ENCODE measurements around the gene ALOX15. TPM values are rescaled to one million over a fixed set of nuclear protein-coding genes. Genes with fewer than 3 reads are reported as not detected.
"Not testable (repeated sequence)": the region's sequence is repeated elsewhere in the genome, so short reads cannot be mapped to it uniquely, and the experiment has no call there.

The ALOX15 gene
- total RNA-seq, 2 experiments from 2014 or later = not detected

DNA sequence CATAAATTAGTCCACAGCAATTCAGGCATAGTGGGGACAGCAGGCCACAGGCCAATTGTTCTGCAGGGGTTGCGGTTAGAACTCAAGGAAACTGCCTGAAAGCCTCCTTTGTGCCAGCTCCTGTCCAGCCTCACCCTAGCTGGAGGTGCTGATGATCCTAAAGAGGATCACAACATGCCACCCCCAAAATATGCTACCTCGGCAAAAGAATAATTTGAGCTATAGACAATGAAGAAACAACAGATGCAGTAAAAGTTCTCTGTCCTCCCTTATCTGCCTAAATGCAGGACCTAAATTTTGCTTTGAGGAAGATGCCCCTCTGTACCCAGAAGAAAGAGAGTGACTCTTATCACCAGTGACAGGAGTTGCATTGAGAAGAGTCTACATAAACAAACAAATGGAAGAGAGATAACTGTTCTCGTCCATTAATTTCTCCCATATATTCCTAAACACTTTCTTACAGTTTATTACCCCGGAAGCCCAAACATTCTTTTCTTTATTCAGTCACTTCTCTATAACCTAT lies 14.7 kb downstream of the ALOX15 start:
- ChIA-PET CTCF (interaction anchor here (0.7 to 6.4 kb wide), 6 partner anchors 33 to 206 kb away, joined by 3 to 65 read pairs (median 4); no protein-coding TSS in a partner anchor), POLR2A (no interaction called here)

DNA sequence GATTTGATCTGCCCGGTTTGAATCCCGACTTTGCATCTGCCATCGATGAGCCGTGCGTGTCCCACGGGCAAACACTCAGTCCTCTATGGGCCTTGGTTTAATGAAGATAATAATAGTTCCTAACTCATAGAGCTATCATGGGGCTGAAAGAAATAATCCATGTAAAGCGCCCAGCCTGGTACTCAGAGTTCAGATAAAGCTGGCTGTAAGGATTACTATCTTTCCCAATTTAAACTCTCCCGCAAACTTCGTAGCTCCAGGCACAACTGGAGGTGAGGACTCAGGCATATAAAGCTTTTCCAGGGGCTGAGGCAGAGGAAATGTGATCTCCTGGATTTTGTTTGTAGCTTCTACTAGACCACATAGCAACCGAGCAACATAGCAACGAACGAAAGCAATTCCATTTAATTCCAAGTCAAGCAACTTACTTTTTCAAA lies 16.3 kb downstream of the ALOX15 start:
- ChIA-PET CTCF (interaction anchor here (0.8 to 6.4 kb wide), 7 partner anchors 26 to 205 kb away, joined by 3 to 65 read pairs (median 3); no protein-coding TSS in a partner anchor), POLR2A (no interaction called here)

DNA sequence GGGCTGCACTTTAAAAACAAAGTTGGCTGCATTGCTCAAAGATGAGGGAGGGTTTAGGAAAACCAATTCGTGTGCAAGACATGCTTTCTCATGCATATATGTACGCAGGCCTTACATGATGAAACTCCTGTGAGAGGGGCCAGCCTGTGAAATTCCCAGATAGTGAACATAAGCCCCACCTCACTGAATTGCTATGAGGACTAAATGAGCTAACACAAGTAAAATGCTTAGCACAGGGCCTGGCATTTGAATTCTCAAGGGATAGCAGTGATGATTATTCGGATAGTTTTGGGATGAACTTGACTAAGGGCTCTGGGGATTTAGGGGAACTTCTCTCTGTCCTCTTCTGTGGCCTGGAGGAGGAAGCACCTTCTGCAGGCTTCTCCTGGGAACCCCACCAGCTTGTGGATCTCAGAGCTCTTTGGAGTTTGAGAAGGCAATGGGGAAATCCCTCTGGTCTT lies 17.0 kb downstream of the ALOX15 start:
- CTCF ChIA-PET = interaction anchor here (1.3 to 6.4 kb wide), 4 partner anchors 58 to 204 kb away, joined by 3 to 65 read pairs (median 10); no protein-coding TSS in a partner anchor
- POLR2A ChIA-PET = not testable (repeated sequence)

DNA sequence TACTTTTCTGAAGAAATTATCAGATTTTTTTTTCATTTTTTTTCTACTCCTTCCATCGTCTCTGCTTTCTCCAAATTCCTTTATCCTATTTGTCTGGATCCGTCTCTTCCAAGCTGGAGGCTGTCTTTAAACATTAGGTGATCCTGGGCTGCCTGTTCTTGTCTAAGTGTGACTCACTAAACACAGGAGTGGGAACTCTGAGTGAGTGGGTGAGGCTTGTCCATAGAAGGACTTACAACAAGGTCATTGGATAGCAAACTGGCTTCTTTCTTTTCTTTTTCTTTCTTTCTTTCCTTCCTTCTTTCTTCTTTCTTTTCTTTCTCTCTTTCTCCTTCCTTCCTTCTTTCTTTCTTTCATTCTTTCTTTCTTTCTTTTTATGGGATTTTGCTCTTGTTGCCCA lies 18.2 kb downstream of the ALOX15 start:
- ChIA-PET POLR2A (no interaction called here), CTCF (interaction anchor here (6.4 kb wide), 1 partner anchor 57 kb away, joined by 65 read pairs; no protein-coding TSS in a partner anchor)

DNA sequence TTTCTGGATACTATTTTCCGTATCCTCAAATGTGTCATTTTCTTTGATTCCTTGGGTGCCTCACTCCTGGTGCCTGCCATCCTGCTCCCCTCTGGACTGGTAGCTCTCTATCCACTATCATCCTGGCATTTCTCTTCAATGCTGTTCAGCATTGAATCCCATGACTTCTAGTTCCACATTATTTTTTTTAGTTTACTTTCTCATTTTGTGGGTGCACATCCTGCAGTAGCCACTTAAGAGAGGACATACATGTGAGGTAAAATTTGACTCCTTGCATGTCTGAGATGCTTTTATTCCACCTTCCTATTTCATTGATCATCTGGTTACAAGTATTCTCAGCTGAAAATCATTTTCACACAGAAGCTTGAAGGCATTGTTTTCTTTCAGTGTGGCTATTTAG lies 19.1 kb downstream of the ALOX15 start:
- ChIA-PET POLR2A (no interaction called here), CTCF (interaction anchor here (6.4 kb wide), 1 partner anchor 56 kb away, joined by 65 read pairs; no protein-coding TSS in a partner anchor)

DNA sequence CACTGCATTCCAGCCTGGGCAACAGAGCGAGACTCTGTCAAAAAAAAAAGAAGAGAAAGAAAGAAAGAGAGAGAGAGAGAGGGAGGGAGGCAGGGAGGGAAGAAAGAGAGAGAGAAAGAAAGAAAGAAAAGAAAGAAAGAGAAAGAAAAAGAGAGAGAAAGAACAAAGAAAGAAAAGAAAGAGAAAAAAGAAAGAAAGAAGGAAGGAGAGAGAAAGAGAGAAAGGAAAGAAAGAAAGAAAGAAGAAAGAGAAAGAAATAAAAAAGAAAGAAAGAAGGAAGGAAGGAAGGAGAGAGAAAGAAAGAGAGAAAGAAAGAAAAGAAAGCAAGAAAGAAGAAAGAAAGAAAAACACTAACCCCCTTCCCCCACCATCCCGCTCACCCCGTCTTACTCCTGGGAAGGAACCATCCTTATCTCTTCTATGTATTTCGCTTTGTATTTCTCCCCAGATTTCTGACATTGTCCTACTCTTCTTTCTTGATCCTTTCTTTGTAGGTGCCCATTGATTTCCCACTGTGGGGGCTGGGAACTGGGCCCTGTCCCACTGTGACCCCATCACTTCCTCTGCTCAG lies 20.9 kb downstream of the ALOX15 start:
- CTCF ChIA-PET = interaction anchor here (0.7 to 6.4 kb wide), 2 partner anchors 54 kb away, joined by 3 to 65 read pairs; no protein-coding TSS in a partner anchor
- POLR2A ChIA-PET = no interaction called here

DNA sequence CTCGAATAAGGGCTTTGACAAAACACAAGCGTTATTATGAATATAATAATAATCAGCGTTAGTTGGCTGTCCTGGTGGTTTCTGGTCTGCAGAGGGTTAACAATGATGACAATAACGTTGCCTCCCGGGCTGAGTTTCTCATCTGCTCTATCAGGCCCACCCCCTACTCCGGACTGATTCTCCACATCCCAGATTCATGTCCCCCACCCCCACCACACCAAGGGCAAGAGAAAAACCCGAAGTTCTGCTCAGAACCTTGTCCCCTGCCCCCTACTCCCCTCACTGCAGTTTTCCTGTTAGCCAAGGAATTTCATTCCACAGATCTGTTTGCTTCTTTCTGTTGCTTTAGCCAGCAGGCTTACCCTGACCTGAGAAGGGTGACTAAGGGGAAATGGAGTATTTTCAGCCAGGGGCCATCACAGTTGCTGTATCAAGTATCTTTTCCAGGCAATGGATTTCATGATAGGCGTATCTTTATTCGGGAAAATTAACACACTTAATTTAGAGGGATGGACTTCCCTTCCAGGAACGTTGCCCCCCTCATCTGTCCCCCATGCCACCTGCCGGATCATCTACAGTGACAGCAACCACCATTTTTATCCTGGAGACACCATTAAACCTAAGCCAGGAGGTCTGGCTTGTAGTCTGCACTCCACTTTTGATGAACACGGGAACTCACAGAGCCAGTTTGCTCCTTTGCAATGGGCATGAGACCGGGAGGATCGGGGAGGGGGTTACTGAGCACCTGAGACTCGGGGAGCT lies 23.7 kb downstream of the ALOX15 start:
- ChIA-PET CTCF (no interaction called here), POLR2A (no interaction called here)

DNA sequence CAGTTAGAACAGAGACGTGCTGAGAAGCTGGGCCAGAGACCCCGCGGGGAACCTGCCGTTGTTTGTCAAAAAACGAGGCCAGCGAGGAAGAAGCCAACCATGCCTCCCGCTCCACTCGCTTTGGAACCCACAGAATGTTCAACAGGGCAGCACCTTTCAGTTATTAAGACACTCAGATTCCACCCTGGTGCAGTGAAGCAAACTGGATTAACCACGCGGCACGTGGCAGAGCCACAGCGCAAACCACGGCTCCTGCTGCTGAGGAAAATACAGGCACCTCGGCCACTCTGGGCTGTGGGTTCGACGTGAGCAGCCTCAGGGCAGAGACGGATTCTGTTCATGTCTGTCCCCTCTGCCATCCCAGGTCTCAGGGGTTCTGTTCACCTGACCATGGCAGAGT lies 24.4 kb downstream of the ALOX15 start:
- CTCF ChIA-PET = no interaction called here
- POLR2A ChIA-PET = no interaction called here

DNA sequence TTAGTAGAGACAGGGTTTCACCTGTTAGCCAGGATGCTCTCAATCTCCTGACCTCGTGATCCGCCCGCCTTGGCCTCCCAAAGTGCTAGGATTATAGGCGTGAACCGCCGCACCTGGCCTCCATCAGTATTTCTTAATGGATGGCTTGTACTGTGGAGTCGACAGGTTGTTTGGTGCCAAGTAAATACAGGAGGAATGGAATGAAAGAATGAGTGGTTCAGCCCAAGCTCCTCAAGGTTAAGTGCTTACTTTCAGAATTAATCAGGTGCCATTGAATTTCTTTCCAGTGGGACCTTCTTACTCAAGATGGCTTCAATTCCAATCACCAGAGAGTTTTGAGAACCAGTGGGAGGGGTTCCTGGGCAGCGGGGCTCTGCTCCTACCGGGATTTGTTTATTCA lies 25.0 kb downstream of the ALOX15 start:
- POLR2A ChIA-PET = no interaction called here
- CTCF ChIA-PET = interaction anchor here (1.4 kb wide), 1 partner anchor 208 kb away, joined by 3 read pairs; no protein-coding TSS in a partner anchor

DNA sequence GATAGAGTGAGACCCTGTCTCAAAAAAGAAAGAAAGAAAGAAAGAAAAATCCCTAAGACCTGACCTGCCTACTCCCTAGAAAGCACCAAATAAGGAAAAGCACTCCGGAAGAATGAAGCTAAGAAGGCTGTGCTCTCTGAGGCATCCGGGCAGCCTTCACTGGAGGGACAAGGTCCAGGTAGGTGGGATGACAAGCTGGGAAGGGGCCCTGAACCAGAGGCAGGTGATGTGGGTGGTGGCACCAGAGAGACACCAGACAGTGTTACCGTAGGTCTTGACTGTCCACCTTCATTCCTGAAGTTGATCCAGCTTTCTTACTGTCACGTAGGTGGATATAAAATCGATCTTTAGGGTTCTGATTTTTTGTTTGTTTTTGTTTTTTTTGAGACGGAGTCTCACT lies 30.8 kb downstream of the ALOX15 start:
- ChIA-PET CTCF (interaction anchor here (1.1 kb wide), 1 partner anchor 46 kb away, joined by 3 read pairs; no protein-coding TSS in a partner anchor), POLR2A (interaction anchor here (0.6 kb wide), 1 partner anchor 210 kb away, joined by 6 read pairs; no protein-coding TSS in a partner anchor)

DNA sequence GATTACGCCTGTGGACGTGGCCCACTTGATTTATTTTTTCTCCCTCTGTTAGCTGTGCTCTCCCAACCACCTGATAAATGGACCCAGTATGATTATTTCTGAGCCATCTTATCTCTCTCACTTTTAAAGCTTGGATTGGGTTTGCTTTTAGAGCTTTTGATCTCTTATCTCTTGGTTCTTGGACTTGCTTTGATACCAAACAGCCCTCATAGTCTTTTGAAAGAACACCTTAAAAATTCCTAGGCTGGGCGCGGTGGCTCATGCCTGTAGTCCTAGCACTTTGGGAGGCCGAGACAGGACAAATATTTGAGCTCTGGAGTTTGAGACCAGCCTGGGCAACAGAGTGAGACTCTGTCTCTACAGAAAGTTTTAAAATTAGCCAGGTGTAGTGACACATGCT lies 31.3 kb downstream of the ALOX15 start:
- ChIA-PET POLR2A (interaction anchor here (0.6 kb wide), 1 partner anchor 210 kb away, joined by 6 read pairs; no protein-coding TSS in a partner anchor), CTCF (interaction anchor here (0.7 to 1.1 kb wide), 2 partner anchors 45 to 94 kb away, joined by 3 read pairs; no protein-coding TSS in a partner anchor)

DNA sequence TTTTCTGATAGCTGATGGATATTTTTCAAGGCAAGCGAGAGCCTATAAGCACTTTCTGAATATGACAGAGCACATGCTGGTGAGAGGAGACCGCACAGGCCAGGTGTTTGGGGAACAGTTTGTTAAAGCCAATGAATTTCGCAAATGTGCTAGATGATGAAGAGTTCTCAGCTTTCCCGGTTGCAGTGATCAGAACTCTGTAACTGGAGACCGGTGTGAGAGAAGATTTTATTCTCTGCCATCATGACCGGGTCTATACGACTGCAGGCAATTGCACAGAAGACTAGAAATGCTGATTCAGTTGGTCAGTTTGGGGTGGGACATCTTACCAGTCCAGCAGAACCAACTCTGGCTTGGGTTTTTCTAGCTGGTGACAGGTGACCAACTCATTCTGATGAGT lies 31.7 kb downstream of the ALOX15 start:
- POLR2A ChIA-PET = no interaction called here
- CTCF ChIA-PET = interaction anchor here (0.7 to 1.1 kb wide), 3 partner anchors 41 to 93 kb away, joined by 3 read pairs; no protein-coding TSS in a partner anchor

DNA sequence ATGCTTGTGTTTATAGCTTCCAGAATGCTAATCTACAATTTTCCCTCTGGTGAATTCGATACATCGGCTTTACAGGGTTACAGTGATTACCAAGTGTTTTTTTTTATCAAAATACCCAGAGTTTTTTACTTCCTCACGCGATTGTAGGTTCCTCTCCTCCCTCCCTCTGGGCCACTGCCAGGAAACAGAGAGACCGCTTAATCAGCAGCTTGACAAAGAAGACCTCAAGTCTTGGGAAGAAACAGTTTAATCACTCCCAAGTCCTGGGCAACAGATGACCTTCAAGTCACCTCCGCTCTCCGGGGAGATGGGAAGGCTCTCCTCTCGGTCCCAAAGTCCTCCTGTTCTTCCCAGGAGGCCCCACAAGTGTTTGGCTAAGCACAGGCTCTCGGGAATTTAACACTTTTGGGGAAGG lies 33.7 kb downstream of the ALOX15 start:
- ChIA-PET POLR2A (no interaction called here), CTCF (interaction anchor here (1.2 kb wide), 1 partner anchor 41 kb away, joined by 3 read pairs; no protein-coding TSS in a partner anchor)

DNA sequence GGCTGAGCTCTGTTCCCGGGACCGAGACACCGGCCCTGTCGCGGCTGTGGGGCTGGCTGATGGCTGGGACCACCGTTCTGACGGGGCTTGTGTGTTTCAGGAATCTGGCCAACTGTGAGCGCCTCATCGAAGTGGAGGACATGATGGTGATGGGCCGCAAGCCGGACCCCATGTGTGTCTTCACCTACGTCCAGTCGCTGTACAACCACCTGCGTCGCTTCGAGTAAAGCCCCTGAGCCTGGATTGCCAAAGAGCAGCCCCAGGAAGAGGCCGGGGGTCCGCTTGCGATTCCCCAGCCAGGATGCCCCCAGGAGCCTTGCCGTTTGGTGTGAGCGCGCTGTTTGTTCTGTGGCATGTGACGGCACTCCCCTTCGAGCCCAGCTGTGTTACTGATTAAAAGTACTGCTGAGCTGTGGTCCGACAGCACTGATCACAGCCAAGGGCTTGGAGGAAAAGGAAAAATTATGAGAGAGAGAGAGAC lies 34.2 kb downstream of the ALOX15 start:
- CTCF ChIA-PET = interaction anchor here (1.2 kb wide), 1 partner anchor 40 kb away, joined by 3 read pairs; no protein-coding TSS in a partner anchor
- POLR2A ChIA-PET = no interaction called here

DNA sequence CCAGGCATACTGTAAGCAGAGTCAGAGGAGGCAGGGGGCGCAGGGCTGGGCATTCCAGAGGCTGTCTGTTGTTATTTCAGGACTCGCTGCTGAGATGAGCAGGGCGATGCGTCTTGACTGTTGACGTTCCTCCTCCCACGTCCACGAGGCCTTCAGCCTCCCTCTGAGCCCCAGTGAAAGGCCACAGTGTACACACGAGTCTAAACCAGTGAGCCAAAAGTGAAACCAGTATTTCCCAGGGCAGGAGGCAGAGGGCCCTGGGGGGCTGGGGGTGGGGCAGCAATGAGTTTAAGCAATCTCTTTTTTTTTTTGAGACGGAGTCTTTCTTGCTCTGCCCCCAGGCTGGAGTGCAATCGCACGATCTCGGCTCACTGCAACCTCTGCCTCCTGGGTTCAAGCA lies 35.7 kb downstream of the ALOX15 start:
- ChIA-PET CTCF (interaction anchor here (1.2 kb wide), 1 partner anchor 39 kb away, joined by 5 read pairs; no protein-coding TSS in a partner anchor), POLR2A (no interaction called here)

DNA sequence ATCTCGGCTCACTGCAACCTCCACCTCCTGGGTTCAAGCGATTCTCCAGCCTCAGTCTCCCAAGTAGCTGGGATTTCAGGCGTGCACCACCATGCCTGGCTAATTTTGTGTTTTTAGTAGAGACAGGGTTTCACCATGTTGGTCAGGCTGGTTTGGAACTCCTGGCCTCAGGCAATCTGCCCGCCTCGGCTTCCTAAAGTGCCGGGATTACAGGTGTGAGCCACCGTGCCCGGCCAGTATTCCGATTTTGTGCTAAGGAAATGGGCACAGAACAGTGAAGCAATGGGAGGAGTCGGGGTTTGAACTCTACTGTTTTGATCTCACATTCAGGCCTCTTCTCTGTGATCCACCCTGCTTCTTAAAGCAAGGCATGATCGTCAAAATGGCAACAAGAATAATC lies 36.7 kb downstream of the ALOX15 start:
- POLR2A ChIA-PET = not testable (repeated sequence)
- CTCF ChIA-PET = interaction anchor here (1.2 kb wide), 1 partner anchor 38 kb away, joined by 5 read pairs; no protein-coding TSS in a partner anchor

DNA sequence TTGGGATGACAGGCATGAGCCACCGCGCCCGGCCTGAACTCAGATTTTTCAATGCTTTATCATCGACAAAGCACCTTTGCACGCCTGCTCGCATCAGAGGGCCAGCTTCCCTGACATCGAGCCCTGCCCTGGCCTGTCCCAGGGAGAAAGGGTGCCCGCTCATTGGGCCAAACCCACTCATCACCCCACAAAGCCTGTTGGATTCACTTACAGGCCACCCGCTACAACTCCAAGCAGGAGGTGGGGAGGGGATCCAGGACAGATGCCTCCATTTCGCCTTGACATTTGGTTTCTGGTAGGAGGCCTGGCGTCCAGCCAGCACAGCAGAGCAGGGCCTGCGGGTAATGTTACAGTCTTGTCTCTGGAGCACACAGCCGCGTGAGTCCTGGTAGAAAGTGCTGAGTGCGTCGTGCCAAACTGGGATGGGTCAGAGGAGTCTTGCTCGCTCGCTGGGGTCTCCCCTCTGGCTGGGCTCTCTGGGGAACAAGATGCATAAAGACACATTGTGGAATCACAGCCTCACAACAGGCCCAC lies 37.3 kb downstream of the ALOX15 start:
- CTCF ChIA-PET = no interaction called here
- POLR2A ChIA-PET = no interaction called here

DNA sequence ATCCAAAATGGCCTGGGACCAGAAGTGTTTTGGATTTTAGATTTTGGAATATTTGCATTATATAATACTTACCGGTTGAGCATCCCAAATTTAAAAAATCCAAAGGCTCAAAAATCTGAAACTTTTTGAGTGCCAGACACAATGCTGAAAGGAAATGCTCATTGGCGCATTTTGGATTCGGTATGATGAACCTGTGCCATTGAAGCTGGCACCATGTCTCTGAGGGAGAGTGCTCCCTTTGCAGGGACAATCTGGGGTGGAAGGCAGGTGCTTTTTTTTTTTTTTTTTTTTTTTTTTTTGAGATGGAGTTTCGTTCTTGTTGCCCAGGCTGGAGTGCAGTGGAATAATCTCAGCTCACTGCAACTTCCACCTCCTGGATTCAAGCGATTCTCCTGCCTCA lies 39.4 kb downstream of the ALOX15 start:
- CTCF ChIA-PET = no interaction called here
- POLR2A ChIA-PET = no interaction called here

DNA sequence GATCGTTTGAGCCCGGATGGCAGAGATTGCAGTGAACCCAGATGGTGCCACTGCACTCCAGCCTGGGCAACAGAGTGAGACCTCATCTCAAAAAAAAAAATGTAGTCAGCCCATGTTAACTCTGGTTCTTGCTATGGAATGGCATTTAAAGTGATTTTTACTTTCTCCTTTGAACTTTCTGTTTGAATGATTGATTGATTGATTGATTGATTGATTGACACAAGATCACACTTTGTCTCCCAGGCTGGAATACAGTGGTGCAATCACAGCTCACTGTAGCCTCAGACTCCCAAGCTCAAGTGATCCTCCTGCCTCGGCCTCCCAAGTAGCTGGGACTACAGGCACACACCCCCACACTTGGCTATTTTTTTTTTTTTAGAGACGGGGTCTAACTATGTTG lies 40.2 kb downstream of the ALOX15 start:
- ChIA-PET CTCF (no interaction called here), POLR2A (no interaction called here)

DNA sequence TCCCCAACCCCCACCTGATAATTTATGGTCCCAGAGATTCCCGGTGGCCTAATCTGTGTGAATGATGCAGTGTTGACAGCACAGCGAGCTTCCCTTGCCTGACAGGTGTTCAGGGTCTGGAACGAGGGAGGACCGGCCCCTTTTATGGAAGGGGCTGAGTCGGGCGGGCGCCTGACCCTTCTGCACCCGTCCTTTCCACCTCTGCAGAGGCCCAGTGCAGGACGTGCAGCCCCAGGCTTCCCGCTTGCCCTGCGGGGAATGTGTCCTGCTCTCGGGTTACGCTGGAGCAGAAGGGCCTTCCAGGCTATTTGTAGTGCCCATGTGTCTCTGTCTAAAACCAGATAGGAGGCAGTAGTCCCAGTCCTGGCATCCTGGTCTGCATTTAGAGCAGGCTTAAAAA lies 40.9 kb downstream of the ALOX15 start:
- POLR2A ChIA-PET = no interaction called here
- CTCF ChIA-PET = no interaction called here

All from activated CD8-positive, alpha-beta memory T cell treated with anti-CD3 and anti-CD28 coated beads for 36 hours (primary cell).